NCI-H2029 (cell line): ENCODE results near the gene ZFAND3.

Experiments used
- DNase-seq: peaks from one replicate; lab custom pipeline; 2025; lab: John Stamatoyannopoulos, UW

Gene ZFAND3

GRCh38 chr6:38155144-38155543 lies 335.6 kb downstream of the ZFAND3 start:
- no peak for DNase-seq

- no peak for DNase-seq
Measured at GRCh38 chr6:38155621-38156204, 336.2 kb downstream of the ZFAND3 start.

- no peak for DNase-seq
Measured at GRCh38 chr6:38156818-38157565, 337.5 kb downstream of the ZFAND3 start.

GRCh38 chr6:38157905-38158304 lies 338.4 kb downstream of the ZFAND3 start:
- no peak for DNase-seq

GRCh38 chr6:38158762-38159350 lies 339.3 kb downstream of the ZFAND3 start:
- no peak for DNase-seq

GRCh38 chr6:38159596-38159995 lies 340.1 kb downstream of the ZFAND3 start:
- DNase-seq, result no peak

GRCh38 chr6:38160831-38161230 lies 341.3 kb downstream of the ZFAND3 start:
- DNase-seq, result no peak

GRCh38 chr6:38161331-38161730 lies 341.8 kb downstream of the ZFAND3 start:
- DNase-seq, result no peak

DNA sequence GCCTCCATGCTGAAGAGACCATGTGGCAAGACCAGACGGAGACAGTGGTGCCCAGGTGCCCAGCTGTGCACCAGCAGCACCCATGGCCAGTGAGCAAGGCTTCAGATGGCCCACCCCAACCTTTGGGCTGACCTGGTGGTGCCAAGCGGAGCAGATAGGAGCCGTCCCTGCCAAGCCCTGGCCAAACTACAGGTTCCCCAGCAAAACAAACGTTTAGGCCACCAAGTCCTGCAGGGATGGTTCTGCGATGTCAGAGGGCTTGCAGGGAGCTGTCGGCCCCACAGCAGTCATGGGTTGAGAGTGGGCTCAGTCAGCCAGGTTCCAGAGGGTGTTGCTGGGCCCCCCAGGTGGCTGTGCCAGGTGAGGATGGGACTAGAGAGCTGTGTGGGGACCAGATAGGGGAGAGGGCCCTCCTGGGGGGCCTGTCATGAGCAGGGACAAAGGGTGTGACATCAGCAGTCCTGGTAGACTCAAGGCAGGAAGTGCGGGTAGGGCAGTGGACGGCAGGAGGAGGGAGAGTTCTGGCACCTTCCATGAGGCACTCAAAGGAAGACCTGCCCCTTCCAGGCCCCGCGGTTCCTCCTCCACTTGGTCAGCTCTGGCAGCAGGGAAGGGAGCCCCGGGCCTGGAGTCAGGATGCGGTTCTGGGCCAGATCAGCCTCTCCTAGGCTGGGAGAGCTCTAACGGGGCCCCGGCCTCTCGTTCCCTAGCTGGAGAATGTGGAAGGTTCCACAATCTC lies 342.4 kb downstream of the ZFAND3 start:
- no peak for DNase-seq

DNA sequence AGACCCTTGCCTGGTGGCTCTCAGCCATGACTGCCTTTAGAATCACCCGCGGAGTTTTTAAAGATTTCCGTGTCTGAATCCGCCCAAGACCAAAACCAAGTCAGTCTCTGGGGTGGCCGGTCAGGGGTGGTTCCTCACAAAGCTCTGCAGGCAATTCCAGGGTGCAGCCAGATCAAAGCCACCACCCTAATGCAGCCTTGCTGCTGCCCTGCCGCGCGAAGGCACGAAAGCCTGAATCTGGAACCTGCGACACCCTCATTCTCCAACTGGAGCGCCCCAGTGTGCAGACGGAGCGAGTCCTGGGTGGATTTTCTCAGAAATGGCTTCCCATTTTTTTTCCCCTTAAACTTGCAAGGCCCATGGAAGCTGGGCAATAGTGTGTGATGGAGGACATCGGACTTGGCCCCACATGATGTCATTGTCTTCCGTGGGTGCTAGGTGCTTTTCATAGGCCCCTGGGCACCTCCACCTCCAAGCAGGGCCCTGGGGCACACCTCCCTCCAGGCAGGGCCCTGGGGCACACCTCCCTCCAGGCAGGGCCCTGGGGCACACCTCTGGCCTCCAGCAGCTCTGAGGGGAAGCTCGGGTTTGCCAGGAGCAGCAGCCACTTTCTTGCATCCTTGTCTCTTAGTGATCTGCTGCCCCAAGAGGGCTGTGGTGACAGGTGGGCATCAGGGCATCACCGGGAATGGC lies 343.1 kb downstream of the ZFAND3 start:
- no peak for DNase-seq

GRCh38 chr6:38163186-38164130 lies 343.9 kb downstream of the ZFAND3 start:
- DNase-seq, result no peak

- no peak for DNase-seq
Measured at GRCh38 chr6:38164131-38164481, 344.6 kb downstream of the ZFAND3 start.

DNA sequence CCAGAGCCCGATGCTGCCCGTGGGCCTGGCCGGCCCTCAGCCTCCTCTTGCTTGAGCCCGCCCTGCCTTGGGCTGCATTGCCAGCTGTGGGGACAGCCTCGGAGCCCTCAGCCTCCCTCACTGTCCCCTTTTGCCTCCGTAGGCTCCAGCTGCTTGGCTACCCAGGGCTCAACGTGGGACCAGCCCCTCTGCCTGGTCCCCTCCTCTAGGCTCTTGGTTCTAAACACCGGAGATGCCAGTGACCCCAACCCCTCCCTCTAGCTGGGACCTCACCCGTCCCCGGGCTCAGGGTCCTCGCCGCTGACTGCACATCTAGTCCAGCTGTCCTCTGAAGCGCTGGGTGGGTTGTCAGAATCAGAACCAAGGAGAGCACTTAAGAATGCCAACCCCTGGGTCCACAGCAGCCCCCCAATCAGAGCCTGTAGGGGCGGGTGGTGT lies 345.2 kb downstream of the ZFAND3 start:
- no peak for DNase-seq

DNA sequence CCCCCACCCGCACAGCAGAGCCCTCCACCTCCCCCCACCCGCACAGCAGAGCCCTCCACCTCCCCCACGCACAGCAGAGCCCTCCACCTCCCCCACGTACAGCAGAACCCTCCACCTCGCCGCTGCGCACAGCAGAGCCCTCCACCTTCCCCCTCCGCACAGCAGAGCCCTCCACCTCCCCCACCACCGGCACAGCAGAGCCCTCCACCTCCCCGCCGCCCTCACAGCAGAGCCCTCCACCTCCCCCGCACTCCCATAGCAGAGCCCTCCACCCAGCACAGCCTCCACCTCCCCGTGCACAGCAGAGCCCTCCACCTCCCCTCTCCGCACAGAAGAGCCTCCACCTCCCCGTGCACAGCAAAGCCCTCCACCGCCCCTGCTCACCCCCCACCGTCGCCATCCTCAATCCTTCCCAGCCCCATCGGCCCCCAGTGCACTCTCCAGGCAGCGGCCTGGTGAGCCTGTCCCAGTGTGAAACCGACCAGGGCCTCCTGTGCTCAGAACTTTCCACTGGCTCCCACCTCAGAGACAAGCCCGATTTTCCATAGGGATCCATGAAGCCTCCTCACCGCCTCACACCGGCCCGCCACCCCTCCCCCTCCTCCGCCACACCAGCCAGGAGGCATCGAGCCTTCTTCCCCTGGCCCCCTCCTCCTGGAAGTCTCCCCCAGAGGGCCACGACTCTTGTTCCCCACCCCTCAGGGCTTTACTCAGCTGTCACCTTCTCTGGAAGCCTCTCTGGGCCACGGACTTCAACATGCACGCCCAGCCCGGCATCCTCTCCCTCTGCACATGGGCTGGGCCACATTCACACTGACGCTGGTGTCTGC lies 347.1 kb downstream of the ZFAND3 start:
- DNase-seq, result no peak

DNA sequence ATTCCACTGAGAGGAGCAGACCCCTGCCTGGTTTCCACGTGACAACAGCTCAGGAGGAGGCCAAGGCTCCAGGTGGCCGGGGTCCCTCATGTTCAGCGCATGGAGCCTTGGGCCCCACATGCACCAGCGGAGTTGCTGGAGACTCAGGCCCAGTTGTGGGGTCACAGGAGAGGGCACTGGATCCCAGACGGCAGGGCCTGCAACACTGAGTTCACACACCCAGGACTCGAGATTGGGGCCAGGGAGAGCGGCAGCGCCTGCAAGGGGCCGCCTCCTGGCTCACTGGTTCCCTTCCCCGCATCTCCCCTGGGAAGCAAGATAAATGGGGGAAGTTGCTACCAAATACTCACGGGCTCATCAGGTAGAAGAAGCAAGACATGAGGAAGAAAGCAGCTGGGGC lies 348.1 kb downstream of the ZFAND3 start:
- DNase-seq, result no peak

GRCh38 chr6:38168126-38168525 lies 348.6 kb downstream of the ZFAND3 start:
- no peak for DNase-seq

DNA sequence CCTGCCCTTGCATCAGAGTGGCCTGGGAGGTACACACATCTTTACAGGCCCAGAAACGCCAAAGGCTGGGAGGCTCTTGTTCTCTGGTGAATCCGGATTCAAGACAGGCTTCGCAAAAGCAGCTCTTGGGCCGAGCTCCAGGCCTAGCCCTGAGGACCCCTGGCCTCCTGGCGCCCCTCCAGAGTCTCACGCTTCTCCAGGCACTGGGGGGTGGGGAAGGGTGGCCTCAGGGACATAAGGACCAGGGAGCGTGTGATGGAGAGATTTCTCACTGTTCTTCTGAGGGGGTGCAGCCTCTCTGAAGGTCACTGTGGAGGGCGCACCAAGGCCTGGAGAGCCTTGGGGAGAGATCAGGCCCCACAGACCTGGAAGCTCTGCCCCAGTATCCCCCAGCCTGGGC lies 349.2 kb downstream of the ZFAND3 start:
- DNase-seq, result no peak

DNA sequence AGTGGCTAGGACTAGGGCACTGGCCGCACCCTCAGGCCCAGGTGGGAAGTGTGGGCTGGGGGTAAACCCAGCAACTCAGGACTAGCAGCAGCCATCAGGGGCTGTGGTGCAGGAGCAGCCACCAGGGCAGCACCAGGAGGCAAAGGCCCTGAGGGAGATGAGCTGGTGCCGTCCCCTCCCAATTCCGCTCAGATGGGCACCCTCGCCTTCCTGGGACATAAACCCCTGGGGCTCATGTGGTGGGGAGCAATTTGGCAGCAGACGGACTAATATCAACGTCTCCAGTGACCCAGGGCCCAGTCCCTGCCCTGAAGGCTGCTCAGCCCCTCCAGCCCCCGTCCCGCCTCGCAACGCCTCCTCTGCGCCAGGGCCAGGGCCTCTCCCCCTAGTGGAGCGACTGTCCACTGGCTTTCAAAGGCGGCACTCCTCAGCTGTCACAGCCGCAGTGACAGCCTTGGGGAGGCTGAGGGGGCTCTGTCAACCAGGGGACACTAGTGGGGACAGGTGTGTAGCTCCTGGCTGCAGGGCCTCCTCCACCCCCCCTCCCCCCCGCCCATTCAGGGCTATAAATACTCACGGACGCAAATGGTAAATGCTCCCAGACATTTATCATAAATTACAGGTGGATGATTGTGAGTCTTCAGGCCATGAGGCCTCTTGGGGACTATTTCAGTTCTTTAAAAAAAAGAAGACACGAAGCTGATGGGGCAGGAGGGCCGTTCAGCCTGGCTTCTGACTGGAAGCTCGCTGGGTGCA lies 349.9 kb downstream of the ZFAND3 start:
- DNase-seq, result no peak

- DNase-seq, result peak; percentile 77
Measured at GRCh38 chr6:38169977-38170526, 350.5 kb downstream of the ZFAND3 start.
